Lung microvascular endothelial cell (primary cell): ENCODE measurements around the gene FAM186B. TPM values are rescaled to one million over a fixed set of nuclear protein-coding genes. Genes with fewer than 3 reads are reported as not detected.

Source experiments
- DNase-seq, 2 donors: peaks; one replicate each; pipeline versions ENCODE4 v3.0.0 to v3.0.0-alpha.2; 2010; ENCODE audit warnings: low read depth in 2 of 2
- total RNA-seq: library from RNA; depleted of rRNA; stranded (reverse); fragments of >200 nt; gene quantifications from 2 replicates; pipeline ENCODE4 v1.2.1, GENCODE V29; 2014

FAM186B gene
- total RNA-seq, 1 donor from 2014 or later, result under 0.01 TPM

DNA sequence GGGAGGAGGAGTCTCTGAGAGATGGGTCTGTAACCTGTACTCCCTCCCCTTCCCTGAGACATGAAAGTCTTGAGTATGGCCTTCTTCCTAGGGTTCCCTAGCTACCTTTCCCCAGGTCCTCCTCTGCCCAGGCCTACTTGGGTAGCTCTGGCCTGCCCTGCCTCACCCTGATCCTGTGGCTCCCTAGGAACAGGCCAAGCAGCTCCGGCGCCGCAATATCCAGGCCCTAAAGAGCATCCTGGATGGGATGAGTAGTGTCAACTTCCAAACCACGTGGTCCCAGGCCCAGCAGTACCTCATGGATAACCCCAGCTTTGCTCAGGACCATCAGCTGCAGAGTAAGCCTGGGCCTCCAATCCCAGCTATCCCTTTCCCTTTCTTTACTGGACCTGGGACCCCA is 30.2 kb upstream of the FAM186B start:
- DNase-seq, result no peak

DNA sequence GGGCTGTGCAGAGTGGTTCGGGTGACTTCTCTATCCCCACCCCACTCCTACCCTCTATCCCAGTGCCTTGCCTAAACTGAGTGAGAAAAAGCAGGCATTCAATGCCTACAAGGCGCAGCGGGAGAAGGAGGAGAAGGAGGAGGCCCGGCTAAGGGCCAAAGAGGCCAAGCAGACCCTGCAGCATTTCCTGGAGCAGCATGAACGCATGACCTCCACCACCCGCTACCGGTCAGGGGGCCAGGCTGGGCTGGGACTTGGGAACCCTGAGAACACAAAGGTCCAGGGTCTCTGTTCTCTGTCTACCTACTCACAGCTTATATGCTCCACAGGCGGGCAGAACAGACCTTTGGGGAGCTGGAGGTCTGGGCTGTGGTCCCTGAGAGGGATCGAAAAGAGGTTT is 29.6 kb upstream of the FAM186B start:
- no peak for DNase-seq

DNA sequence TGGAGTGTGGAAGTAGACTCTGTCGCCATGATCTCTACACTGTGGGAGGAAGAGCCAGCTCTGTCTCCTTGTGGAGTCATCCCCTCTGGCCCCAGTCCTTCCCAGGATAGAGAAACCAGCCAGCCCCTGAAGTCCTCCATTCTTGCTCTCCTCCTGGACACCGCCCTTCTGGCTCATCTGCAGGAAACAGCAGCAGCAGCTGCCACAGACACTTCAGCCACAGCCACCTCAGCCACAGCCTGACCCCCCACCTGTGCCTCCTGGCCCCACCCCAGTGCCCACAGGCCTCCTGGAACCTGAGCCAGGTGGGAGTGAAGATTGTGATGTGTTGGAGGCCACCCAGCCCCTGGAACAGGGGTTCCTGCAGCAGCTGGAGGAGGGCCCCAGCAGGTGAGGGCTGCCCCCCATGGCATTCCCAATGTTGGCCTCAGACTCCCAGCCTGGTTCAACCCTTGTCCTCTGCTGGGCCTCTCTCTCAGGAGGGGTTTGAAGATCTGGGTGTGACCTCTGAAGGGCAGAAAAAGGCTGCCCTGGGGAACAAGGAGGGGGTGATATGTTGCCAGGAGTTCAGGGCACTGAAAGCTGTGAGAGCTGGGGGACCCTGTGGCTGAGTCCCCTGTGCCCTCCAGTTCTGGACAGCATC is 28.4 kb upstream of the FAM186B start:
- no peak for DNase-seq

DNA sequence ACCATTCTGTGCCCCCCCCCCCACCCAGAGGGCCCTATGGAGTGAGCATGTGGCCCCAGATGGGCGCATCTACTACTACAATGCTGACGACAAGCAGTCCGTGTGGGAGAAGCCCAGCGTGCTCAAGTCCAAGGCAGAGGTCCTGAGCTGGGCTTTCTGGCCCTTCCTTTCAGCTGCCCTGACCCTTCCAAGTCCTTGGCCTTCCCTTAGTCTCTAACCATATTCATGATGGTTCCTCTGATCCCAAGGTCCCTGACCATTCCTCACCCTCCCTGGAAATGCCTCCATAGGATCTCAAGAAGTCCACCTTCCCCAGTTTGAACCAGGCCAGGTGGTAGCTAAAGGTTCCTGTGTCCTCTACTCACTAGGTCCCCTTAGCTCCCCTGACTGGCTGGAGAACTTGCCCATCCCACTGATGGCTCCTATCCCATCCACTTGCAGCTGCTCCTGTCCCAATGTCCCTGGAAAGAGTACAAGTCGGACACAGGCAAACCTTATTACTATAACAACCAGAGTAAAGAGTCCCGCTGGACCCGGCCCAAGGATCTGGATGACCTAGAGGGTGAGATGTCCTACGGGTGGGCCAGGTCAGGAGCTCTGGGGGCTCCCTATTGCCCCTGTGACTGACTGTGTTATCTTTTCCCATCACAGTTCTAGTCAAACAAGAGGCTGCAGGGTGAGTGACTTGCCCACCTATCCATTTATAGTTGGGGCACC is 27.7 kb upstream of the FAM186B start:
- no peak for DNase-seq

DNA sequence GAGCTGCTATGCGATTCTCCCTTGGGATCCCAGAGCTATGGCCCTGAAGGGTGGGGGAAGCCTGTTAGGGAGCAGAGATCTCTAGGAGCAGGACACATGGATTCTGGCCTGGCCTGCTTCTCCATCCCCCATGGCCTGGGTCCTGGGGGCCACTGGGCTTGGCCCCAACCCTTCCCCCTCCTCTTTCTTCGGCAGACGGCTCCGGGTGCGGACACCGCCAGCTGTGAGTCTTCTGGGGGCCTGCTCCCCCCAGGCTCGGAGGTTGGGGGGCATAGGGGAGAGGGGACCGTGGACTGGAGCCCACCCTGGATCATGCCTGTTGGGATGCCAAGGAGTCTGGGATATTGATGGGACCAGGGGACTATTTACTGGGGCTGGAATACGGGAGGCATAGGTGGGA is 27.0 kb upstream of the FAM186B start:
- no peak for DNase-seq

DNA sequence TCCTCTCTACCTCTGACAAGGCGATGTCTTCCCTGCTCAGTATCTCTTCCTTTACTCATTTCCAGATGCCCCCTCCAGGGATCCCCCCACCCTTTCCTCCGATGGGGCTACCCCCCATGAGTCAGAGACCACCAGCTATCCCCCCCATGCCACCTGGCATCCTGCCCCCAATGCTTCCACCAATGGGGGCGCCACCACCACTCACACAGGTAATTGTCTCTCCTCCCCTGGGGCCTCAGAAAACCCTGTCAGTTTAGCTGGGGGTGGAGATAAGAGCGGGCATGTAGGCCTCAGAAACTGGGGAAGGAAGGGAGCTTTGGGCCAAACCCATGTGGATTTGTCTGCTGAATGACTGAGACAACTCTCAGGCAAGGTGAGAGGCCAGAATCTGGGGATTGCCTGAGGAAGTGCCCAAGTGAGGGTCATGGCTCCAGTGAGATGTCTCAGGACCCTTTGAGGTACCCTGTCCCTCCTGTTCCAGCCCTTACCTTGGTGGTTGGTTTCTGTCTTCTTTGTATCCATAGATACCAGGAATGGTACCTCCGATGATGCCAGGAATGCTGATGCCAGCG is 26.0 kb upstream of the FAM186B start:
- DNase-seq, result no peak

DNA sequence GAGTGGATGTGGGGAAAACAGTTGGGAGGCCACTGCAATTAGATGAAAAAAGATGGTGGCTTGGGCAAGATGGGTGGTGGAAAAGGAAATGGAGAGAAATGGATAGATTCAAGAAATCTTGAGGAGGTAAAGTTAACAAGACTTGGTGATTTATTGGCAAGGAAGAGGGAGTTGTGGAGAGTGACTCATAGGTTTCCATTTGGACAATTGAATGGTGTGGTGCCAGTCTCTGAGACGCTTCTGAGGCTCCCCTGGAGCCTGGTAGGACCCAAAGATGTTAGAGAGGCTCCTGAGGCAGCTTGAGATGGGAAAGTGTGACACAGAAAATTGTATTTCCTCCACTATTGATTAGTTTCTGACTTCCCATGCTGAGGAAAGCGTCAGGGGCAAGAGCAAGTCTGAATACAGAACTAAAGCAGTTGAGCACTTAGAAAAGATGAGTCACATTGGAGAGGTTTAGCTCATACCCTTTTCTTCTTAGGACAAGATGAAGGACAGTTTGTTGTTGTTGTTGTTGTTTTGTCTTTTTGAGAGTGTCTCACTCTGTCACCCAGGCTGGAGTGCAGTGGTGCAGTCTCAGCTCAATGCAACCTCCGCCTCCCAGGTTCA is 22.4 kb upstream of the FAM186B start:
- peak in 1 of 2 donors; percentile 64 for DNase-seq

DNA sequence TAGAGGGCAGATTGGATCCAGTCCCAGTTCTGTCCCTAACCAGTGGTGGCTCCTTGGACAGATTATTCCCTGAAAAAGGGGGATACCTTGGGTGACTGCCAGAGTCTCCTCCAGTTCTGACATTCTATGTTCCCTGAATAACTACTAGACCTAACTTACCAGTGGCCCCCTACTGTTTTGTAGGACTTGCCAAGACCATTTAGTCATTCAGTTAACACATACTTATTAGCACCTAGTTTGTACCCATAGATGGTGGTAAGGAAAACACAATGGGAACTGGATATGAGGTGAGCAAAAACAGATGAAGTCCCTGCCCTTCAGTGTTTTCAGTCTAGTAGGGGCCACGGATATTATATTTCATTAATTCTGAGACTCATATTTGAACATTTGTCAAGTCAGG is 21.4 kb upstream of the FAM186B start:
- DNase-seq, result no peak

DNA sequence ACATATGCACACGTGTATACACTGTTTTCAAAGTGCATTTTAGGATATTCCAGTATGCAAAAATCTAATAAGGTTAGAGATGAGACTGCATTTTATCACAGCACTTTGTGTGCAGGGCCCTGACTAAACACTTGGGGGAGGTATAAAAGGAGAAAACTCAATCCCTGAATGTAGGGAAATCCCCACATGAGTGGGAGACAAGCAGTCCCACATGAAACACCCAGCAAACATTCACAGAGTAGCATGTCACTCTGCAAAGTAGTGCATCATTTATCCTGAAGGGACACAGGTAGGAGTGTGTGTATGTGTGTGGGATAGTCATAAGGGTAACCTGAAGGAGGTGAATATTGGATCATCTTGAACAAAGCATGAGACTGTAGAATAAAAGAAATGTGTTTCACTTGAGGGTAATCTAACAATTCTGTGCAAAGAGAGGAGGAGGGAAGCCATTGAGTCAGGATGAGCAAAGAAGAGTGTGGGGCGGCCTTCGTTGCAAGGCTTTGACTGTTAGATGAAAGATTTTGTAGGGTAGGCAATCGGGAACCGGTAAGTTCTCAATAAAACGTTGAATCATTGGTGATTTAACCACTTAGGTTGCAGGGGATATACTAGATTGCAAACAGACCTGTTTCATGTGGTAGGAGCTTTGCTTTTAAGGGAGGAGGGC is 20.9 kb upstream of the FAM186B start:
- DNase-seq, result peak in 1 of 2 donors; percentile 24

DNA sequence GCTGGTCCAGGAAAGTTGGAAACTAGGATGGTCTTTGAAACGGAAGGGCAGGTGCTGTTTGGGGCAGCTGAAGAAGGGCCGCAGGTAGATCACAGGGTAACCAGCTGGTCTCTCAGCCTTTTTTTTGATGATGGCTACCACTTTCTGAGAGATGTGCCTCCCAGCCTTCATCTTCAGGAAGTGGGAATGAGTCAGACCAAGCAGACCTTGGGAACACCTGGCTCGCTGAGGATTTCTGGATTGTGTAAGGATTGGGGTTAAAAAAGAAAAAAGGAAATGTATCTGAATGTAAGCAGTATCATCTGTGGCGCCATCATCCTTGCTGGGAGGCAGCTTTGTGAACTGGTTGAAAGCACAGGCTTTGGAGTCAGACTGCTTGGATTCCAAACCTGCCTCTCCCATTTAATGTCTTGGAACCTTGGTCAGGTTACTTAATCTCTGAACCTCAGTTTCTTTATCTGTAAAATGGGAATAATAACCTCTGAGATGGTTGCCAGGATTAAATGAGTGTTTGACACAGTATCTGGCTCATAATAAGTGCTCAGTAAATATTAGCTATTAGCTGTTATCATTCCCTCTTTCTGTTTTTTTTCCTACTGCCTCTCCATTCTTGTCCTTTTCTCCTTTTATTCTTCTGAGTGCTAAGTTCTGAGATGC is 19.6 kb upstream of the FAM186B start:
- DNase-seq, result peak in 1 of 2 donors; percentile 38

DNA sequence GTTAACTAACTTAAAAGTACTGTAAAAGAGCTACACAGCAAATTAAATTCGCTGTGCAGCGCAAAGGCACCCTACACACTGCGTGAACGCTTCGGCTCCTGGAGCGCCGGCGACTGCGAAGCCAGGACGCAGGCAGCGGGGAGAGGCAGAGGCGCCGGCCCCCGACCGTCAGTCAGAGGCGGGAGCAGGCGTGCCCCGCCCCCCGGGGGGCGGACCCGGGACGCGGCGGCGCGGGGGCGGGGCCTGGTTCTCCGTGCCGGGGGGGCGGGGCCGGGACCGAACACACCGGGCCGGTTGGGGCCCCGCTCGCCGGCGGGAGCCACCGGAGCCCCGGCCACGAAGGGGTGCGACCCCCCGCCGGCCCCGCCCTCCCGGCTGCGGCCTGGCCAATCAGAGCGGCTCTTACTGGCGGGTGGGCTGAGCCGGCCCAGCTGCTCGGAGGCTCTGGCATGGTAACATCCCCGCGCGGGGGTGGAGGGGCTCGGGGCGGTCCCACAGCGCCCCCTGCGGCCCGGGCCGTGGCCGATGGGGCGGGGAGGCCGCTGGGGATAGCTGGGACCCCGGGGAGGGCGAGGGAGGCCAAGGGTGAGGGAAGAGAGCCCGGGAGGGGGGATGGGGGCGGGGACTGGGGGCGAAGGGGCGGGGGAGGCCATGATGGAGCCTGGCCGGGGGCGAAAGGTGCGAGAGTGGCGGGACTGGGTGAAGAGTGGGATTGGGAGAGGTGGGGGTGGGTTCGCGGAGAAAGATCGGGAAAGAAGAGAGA is 17.9 kb upstream of the FAM186B start, which contains the start of gene PRPF40B:
Gene PRPF40B, plus strand, starts transcription at position 420 of the 763 bp plus-strand sequence. Its CDS starts 30 bp downstream, at position 450.
- DNase-seq, result peak; percentile 84 to 89

DNA sequence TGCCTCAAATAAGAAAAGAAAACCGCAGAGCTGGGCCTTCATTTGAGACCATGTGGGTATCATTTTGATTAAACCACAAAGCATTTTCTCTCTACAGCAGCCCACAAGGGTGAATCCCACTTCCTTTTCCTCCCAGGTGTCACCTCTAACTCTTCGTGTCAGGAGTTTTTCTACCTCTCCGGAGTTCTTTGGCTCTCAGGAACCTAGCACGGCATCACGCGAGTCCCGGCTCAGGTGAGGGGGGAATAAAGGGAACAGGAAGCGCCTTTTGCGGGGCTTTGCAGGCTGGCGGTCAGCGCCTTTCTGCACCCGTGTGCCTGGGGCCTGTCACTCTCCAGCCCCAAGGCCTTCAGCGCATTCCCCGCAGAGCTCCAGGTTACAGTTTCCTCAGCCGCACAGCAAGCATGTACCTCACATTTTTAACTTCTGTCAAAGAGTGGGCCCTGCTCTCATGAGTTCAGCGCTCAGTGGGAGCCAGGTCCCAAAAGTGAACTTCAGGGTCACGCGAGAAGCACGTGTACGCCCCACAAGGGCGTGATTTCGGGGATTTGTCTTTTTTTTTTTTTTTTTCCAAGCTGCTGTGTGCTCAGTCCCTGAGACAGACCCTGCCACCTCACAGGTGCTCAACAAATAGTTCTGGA is 17.2 kb upstream of the FAM186B start:
- no peak for DNase-seq

DNA sequence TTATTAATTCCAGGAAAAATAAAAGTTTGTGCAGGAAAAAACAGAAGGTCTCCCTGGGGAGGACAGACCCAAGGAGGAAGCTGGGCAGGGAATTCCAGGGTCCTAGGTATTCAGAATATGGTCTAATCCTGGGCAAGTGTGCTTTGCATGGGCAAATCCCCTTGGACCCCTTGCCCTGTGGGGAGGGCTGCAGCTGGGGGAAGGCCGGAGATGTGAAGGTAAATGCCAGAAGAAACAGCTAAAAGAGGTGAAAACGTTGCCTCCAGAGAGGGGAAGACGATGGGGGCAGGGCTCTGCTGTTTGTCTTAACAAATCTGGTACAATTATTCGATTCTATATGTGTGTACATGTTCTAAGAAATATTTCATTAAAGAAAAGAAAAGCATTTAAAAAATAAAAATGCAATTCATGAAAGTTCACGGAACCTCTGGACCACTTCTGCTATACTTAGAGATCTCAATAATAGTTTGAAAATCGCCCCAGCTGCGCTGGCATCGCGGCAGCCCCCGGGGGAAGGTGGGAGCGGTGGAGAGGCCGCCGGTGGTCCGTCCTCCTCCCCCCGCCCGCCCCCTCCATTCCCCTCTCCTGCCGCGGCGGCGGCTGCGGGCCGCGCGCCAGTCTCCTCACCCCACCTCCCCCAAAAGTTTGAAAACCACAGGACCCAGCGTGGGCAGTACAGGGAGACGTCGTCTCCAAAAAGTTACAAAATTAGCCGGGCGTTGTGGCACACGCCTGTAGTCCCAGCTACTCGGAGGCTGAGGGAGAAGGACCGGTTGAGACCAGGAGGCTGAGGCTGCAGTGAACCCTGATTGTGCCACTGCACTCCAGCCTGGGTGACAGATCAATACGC is 16.4 kb upstream of the FAM186B start:
- DNase-seq, result no peak

DNA sequence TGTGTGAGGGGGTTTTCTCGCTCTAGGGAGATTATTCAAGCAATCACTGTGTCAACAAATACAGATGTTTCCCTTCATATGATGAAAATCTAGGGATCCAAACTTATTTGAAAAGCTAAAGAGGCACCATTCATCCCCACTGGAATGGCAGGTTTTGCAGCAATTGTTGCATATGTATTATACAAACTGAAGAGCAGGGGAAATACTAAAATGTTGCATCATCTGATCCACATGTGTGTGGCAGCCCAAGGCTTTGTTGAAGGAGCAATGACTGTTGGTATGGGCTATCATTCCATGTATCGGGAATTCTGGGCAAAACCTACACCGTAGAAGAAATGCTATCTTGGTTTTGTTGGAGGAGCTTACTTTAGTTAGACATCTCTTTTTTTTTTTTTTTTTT is 13.8 kb upstream of the FAM186B start:
- DNase-seq, result no peak

DNA sequence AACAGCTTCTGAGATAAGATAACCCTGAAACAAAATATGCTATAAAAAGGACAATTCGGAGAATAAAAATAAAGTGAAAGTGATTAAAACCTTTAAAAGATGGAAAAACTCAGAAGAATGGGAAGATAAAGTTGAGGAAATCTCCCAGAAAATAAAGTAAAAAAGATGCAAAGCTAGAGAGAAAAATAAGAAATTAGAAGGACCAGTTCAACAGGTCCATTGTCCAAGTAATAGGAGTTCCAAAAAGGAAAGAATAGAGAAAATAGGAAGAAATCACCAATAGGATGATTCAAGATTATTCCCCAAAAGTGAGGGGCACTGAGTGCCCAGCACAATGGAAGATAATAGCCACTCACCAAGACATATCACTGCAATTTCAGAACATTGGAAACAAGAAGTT is 13.1 kb upstream of the FAM186B start:
- no peak for DNase-seq

DNA sequence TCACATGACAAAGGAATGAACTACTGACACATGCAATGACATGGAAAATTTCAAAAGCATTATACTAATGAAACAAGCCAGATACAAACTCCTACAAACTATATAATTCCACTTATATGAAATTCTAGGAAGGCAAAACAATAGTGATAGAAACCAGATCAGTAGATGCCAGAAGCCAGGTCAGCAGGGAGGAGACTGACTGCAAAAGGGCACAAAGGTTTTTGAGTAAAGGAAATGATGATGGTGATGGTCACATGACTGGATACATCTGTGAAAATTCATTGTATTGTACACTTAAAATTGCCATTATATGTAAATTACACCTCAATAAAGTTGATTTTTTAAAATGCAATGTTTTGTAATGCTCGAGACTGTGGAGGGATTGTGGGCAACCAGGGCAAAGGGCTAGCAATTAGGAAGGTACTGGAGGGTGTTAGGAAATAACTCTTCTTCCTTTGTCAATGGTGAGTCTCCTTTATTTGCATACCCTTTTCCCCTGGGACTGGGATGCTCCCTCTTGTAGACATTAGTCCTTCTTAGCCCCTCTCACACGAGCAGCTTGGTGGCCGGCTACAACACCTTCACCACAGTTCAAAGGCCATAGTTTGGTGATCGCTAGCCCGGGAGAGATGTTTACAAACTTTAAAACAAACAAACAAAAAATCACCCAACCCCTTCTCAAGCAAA is 11.2 kb upstream of the FAM186B start:
- DNase-seq, result peak in 1 of 2 donors; percentile 81

DNA sequence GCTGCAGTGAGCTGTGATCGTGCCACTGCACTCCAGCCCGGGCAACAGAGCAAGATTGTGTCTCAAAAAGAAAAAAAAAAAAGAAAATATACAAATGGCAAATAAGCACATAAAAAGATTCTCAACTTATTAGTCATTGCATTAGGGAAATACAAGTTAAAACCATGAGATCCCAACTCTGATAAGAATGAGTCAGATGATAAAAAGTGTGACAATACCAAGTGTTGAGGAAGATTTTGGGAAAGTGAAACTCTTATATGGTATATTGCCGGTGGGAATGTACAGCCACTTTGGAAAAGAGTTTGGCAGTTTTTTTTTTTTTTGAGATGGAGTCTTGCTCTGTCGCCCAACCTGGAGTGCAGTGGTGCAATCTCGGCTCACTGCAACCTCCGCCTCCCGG is 10.3 kb upstream of the FAM186B start:
- DNase-seq, result peak in 1 of 2 donors; percentile 32

DNA sequence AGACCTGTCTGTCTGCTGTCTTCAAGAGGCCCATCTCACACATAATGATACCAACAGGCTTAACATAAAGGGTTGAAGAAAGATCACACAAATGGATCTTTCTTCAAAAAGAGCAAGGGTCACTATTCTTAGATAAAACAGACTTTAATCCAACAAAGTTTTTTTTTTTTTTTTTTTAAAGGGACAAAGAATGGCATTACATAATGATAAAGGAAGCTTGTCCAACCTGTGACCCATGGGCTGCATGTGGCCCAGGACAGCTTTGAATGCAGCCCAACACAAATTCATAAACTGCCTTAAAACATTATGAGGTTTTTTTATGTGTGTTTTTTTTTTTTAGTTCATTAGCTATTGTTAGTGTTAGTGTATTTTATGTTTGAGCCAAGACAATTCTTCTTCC is 6.8 kb upstream of the FAM186B start:
- peak in 1 of 2 donors; percentile 31 for DNase-seq
